Measurements from ENCODE around the gene FCAMR. TPM values are rescaled to one million over a fixed set of nuclear protein-coding genes. Genes with fewer than 3 reads are reported as not detected.
"Not testable (repeated sequence)": the region's sequence is repeated elsewhere in the genome, so short reads cannot be mapped to it uniquely, and the experiment has no call there.

Gene FCAMR
- total RNA-seq, 1 experiment from 2014 or later = not detected

- DNase-seq (ENCODE audit: low read depth) = peak; percentile 8
Observed at GRCh38 chr1:206935491-206936067, 34.7 kb downstream of the FCAMR start.

- DNase-seq (ENCODE audit: low read depth) = no peak
Observed at GRCh38 chr1:206933333-206933945, 36.8 kb downstream of the FCAMR start.

- no peak for DNase-seq (ENCODE audit: low read depth)
Observed at GRCh38 chr1:206932177-206932576, 38.1 kb downstream of the FCAMR start.

- DNase-seq (ENCODE audit: low read depth) = no peak
Observed at GRCh38 chr1:206931709-206932108, 38.6 kb downstream of the FCAMR start.

GRCh38 chr1:206930210-206930798, 40.0 kb downstream of the FCAMR start:
- DNase-seq (ENCODE audit: low read depth) = no peak

GRCh38 chr1:206929524-206929923, 40.7 kb downstream of the FCAMR start:
- DNase-seq (ENCODE audit: low read depth) = no peak

GRCh38 chr1:206926286-206926685, 44.0 kb downstream of the FCAMR start:
- DNase-seq (ENCODE audit: low read depth) = no peak

GRCh38 chr1:206925106-206925736, 45.0 kb downstream of the FCAMR start:
- no peak for DNase-seq (ENCODE audit: low read depth)

GRCh38 chr1:206924592-206925105, 45.6 kb downstream of the FCAMR start:
- DNase-seq (ENCODE audit: low read depth) = no peak

GRCh38 chr1:206923961-206924557, 46.2 kb downstream of the FCAMR start:
- DNase-seq (ENCODE audit: low read depth) = not testable (repeated sequence)

- no peak for DNase-seq (ENCODE audit: low read depth)
Observed at GRCh38 chr1:206923009-206923960, 47.0 kb downstream of the FCAMR start.

GRCh38 chr1:206922524-206922923, 47.7 kb downstream of the FCAMR start:
- no peak for DNase-seq (ENCODE audit: low read depth)

GRCh38 chr1:206921772-206922265, 48.4 kb downstream of the FCAMR start, which contains the start of gene FCMR:
Gene FCMR (minus strand): TSS chr1:206921941. CDS start chr1:206921854, 87 bp downstream.
- DNase-seq (ENCODE audit: low read depth) = no peak

GRCh38 chr1:206918076-206918475, 52.2 kb downstream of the FCAMR start:
- DNase-seq (ENCODE audit: low read depth) = no peak

- DNase-seq (ENCODE audit: low read depth) = no peak
Observed at GRCh38 chr1:206916000-206916709, 54.1 kb downstream of the FCAMR start.

GRCh38 chr1:206915030-206915735, 55.1 kb downstream of the FCAMR start:
- no peak for DNase-seq (ENCODE audit: low read depth)

- DNase-seq (ENCODE audit: low read depth) = no peak
Observed at GRCh38 chr1:206913766-206914537, 56.3 kb downstream of the FCAMR start.

- peak; percentile 78 for DNase-seq (ENCODE audit: low read depth)
Observed at GRCh38 chr1:206912445-206913095, 57.7 kb downstream of the FCAMR start.
